Measurements from ENCODE around the gene KLK4.

DNA sequence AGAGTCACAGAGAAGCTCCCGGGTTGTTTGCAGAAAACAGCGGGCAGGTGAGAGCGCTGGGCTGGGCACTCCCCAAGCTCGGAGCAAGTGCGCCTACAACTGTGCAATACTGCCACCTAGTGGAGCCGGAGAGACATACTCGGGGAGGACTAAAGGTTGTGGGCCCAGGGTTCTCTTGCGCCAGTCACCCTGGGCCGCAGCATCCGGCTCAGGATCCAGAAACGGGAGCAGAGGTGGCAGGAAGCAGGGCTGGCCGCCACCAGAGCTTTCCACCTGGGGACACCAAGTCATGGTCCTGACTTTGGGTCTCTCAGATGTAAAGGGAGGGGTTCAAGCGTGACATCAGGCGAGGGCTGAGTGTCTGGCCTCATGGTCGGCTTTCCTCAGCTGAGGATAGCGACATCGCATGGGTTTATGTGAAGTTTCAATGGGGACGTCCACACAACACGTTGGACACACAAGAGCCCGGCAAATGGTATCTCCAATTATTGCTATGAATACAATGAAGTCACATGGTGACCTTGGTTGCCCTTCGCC, 11.2 kb upstream of the KLK4 start:
- TF ChIP-seq, protein P1, sequence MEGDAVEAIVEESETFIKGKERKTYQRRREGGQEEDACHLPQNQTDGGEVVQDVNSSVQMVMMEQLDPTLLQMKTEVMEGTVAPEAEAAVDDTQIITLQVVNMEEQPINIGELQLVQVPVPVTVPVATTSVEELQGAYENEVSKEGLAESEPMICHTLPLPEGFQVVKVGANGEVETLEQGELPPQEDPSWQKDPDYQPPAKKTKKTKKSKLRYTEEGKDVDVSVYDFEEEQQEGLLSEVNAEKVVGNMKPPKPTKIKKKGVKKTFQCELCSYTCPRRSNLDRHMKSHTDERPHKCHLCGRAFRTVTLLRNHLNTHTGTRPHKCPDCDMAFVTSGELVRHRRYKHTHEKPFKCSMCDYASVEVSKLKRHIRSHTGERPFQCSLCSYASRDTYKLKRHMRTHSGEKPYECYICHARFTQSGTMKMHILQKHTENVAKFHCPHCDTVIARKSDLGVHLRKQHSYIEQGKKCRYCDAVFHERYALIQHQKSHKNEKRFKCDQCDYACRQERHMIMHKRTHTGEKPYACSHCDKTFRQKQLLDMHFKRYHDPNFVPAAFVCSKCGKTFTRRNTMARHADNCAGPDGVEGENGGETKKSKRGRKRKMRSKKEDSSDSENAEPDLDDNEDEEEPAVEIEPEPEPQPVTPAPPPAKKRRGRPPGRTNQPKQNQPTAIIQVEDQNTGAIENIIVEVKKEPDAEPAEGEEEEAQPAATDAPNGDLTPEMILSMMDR (IDR thresholded peaks at IDR 0.05; ENCODE audit: low read length): peak; percentile 86
- TF ChIP-seq EZH2 (optimal IDR thresholded peaks at IDR 0.05; ENCODE audit: low read depth, low read length): no peak

Measured in MM.1S (cell line).